ENCODE results near the gene ETS1.

ETS1 gene

DNA sequence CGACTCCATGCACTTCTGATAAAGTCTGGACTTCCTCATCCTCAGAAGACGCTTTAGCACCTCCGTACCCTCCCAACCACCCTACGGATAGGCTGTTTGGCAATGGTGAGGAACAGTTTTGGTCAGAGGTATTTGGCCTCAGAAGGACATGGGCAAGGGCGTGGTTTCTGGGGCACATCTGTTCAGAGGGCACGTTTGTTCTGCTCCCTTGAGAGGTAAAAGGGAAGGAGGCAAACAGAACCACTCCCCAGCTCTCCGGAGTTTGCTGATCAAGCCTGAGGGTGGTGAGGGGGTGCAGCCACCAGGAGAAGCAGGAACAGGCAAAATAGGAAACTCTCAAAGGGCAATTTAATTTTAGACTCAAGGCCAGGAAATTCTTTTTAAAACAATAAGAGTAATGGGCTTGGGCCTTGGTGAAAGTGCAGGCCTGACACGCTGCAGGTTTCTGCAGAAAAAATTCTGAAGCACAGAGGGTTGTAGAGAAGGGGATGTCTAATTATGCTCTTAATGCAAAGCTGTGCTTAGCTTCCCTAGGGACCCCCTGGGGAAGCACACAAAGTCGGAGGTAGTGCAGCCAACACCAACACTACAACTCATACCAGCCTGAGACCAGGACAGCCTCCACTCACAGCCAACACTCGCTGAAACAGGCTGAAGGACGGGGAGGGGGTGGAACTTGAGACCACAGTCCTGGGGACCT is 23.3 kb downstream of the ETS1 start:
- H3K27ac Mint-ChIP-seq, result no peak overlapping the region
- no peak overlapping the region for H3K4me3 Mint-ChIP-seq
- no peaks in the 10 kb centered on the region for H3K36me3 Mint-ChIP-seq (ENCODE audit: low read depth)
- H3K9me3 Mint-ChIP-seq, result no peaks in the 10 kb centered on the region
- peaks cover 90% of the 10 kb centered on the region for H3K27me3 Mint-ChIP-seq (ENCODE audit: low read depth, poor library complexity)
- DNase-seq, result no peak
- TF ChIP-seq, protein P1, sequence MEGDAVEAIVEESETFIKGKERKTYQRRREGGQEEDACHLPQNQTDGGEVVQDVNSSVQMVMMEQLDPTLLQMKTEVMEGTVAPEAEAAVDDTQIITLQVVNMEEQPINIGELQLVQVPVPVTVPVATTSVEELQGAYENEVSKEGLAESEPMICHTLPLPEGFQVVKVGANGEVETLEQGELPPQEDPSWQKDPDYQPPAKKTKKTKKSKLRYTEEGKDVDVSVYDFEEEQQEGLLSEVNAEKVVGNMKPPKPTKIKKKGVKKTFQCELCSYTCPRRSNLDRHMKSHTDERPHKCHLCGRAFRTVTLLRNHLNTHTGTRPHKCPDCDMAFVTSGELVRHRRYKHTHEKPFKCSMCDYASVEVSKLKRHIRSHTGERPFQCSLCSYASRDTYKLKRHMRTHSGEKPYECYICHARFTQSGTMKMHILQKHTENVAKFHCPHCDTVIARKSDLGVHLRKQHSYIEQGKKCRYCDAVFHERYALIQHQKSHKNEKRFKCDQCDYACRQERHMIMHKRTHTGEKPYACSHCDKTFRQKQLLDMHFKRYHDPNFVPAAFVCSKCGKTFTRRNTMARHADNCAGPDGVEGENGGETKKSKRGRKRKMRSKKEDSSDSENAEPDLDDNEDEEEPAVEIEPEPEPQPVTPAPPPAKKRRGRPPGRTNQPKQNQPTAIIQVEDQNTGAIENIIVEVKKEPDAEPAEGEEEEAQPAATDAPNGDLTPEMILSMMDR (IDR thresholded peaks at IDR 0.05), result no peak
- H3K4me1 Mint-ChIP-seq, result peaks cover 54% of the 10 kb centered on the region

DNA sequence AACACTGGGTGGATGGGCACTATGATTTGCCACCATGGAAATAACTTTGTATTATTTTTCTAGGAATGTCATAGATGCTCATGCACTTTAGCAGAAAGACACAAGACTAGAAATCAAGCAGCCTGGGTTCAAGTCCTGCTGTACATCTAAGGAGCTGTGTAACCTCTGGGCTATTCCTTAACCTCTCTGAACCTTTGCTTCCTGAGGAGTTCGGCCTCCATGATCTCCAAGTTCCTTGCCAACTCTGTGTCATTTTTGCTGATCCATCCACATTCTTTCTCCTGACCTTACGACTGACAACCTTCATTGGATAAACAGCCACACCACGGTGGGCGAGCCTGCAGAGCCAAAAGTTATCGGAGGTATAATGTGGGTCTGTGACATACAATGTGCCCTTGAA is 24.1 kb downstream of the ETS1 start:
- no peak overlapping the region for H3K27ac Mint-ChIP-seq

DNA sequence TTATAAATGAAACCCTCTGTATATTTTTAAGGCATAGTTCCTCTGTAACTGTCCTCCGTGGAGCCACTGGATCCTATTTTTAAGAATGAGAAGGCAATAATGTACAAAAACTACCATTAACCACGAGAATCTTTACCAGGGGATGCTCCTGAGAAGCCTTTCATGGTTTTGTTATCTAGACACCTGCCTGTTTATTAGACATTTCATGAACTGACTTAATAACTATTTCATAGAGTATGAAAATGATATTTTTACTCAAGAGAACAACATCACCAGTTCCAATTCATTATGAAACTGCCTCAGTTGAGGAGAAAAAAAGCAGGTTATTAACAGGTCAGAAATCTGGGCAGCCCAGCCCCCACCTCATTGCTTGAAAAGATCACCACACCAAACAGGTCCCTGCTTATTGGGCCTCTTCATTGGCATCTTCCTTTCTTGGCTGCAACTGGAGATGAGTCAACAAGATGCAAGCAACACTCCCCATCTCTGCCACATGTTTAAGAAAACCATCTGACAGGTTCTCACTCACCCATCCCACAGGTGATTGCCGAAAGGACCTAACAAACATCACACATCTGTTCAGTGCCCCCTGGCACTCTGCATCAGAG is 27.8 kb downstream of the ETS1 start:
- DNase-seq, result no peak
- Mint-ChIP-seq H3K4me3 (no peak overlapping the region), H3K9me3 (no peaks in the 10 kb centered on the region), H3K27me3 (ENCODE audit: low read depth, poor library complexity) (peaks cover 70% of the 10 kb centered on the region), H3K27ac (no peak overlapping the region), H3K36me3 (ENCODE audit: low read depth) (no peaks in the 10 kb centered on the region), H3K4me1 (peaks cover 13% of the 10 kb centered on the region)
- TF ChIP-seq, protein P1 (IDR thresholded peaks at IDR 0.05), result no peak

More for the DNA sequence above, 24.1 kb downstream of the ETS1 start:
- TF ChIP-seq, protein P1 (IDR thresholded peaks at IDR 0.05), result no peak
- no peaks in the 10 kb centered on the region for H3K9me3 Mint-ChIP-seq
- H3K4me3 Mint-ChIP-seq, result no peak overlapping the region
- peaks cover 88% of the 10 kb centered on the region for H3K27me3 Mint-ChIP-seq (ENCODE audit: low read depth, poor library complexity)
- H3K36me3 Mint-ChIP-seq (ENCODE audit: low read depth), result no peaks in the 10 kb centered on the region
- no peak for DNase-seq
- peaks cover 46% of the 10 kb centered on the region for H3K4me1 Mint-ChIP-seq

DNA sequence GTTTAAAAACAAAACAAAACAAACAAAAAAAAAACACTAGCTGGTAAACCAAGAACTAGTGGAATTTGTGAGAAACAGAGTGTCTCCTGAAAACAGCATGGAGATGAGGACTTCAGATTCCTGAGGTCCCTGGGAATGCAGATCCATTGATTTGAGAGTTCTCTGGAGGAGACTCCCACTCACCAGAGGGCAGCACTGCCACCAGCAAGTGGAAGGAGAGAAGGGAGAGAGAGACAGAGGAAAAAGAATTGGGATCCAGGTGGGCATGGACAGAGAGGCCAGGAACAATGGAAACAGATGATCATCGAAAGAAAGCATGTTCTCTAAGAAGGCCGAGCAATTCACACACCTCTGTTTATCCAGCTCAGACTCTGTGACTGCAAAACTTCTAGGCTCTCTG is 31.8 kb downstream of the ETS1 start:
- H3K4me3 Mint-ChIP-seq, result no peak overlapping the region
- H3K27ac Mint-ChIP-seq, result no peak overlapping the region
- H3K9me3 Mint-ChIP-seq, result no peaks in the 10 kb centered on the region
- no peaks in the 10 kb centered on the region for H3K36me3 Mint-ChIP-seq (ENCODE audit: low read depth)
- TF ChIP-seq, protein P1 (IDR thresholded peaks at IDR 0.05), result no peak
- H3K4me1 Mint-ChIP-seq, result peaks cover 25% of the 10 kb centered on the region
- peaks cover 52% of the 10 kb centered on the region for H3K27me3 Mint-ChIP-seq (ENCODE audit: low read depth, poor library complexity)
- DNase-seq, result no peak

DNA sequence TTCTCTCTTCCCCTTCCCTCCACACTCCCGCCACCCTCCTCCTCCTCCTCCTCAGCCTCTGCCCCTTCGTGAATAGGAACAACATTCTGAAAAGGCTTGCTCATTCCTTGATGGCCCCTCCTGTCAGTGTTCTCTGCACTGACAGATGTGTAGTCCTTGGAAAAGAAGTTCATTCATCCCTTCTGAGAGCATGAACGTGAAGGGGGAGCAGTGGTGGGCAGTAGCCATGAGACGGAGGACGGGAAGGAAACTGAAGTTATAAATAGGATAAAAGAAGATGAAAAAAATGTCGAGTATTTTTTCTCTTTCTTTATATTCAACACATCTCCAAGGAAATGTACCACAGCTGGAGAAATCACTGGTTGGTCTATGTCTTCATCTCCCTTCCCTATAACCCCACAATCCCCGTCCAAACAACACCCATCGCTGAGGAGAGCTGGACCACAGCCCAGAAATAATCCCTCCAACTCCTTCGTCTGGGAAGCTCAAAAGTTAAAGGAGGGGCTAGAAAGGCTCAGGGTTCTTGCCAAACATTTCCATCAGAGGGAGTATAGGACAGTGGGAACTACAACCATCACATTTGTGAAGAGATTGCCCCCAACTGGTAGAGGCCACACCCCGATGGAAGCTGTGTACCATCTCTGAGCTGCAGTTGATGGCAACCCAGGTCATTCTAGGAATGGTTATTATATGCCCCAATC is 33.5 kb downstream of the ETS1 start:
- H3K27me3 Mint-ChIP-seq (ENCODE audit: low read depth, poor library complexity), result peaks cover 43% of the 10 kb centered on the region
- peaks cover 40% of the 10 kb centered on the region for H3K4me1 Mint-ChIP-seq
- no peak overlapping the region for H3K27ac Mint-ChIP-seq
- TF ChIP-seq, protein P1 (IDR thresholded peaks at IDR 0.05), result no peak
- no peak overlapping the region for H3K4me3 Mint-ChIP-seq
- DNase-seq, result no peak
- H3K9me3 Mint-ChIP-seq, result no peaks in the 10 kb centered on the region
- no peaks in the 10 kb centered on the region for H3K36me3 Mint-ChIP-seq (ENCODE audit: low read depth)

Data from nephron progenitor cell (in vitro differentiated cells).